ENCODE measurements around the gene SUMO3.

SUMO3 gene

DNA sequence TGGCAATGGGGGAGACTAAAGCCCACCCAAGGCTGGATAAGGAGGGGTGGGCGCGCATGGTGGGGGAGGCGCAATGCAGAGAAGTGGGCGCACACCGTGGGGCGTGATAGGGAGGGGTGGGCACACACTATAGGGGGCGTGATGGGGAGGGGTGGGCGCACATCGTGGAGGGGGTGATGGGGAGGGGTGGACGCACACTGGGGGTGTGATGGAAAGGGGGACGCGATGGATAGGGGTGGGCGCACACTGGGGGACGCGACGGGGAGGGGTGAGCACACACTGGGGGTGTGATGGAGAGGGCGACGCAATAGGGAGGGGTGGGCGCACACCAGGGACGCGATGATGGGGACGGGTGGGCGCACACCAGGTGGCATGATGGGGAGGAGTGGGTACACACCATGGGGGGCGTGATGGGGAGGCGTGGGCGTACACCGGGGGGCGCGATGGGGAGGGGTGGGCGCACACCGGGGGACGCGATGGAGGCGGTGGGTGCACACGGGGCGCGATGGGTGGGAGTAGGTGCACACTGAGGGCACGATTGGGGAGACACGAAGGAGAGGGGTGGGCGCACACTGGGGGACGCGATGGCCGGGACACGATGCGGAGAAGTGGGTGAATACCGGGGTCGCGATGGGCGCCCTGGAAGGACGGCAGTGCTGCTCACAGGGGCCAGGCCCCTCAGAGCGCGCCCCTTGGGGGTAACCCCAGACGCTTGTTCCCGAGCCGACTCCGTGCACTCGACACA lies 929 bp downstream of the SUMO3 start:
- Histone ChIP-seq H3K9ac (peak overlapping the region; percentile 95 to 99 (median 97)), H3K9me3 (replicated peaks in 1 of 11) (peaks cover 14 to 31% (median 22%) of the 10 kb centered on the region in 11 experiments; a peak in 21 of 22 replicates), H3K4me1 (peaks cover 56 to 66% (median 64%) of the 10 kb centered on the region in 10 experiments), H3K4me2 (peak overlapping the region; percentile 88 to 99 (median 96)), H3K36me3 (peaks cover 12 to 33% (median 20%) of the 10 kb centered on the region in 11 experiments; a peak in 20 of 22 replicates), H3K27ac (peak overlapping the region in 9 of 11 experiments; percentile 96 to 100 (median 98); a peak in 16 of 22 replicates), H3K4me3 (peak overlapping the region; percentile 67 to 84 (median 80)), H3K27me3 (no peaks in the 10 kb centered on the region), H4K20me1 (peaks cover 54 to 57% (median 56%) of the 10 kb centered on the region in 11 experiments)
- TF ChIP-seq Cebpa-rat (IDR thresholded peaks at IDR 0.05), result no peak

DNA sequence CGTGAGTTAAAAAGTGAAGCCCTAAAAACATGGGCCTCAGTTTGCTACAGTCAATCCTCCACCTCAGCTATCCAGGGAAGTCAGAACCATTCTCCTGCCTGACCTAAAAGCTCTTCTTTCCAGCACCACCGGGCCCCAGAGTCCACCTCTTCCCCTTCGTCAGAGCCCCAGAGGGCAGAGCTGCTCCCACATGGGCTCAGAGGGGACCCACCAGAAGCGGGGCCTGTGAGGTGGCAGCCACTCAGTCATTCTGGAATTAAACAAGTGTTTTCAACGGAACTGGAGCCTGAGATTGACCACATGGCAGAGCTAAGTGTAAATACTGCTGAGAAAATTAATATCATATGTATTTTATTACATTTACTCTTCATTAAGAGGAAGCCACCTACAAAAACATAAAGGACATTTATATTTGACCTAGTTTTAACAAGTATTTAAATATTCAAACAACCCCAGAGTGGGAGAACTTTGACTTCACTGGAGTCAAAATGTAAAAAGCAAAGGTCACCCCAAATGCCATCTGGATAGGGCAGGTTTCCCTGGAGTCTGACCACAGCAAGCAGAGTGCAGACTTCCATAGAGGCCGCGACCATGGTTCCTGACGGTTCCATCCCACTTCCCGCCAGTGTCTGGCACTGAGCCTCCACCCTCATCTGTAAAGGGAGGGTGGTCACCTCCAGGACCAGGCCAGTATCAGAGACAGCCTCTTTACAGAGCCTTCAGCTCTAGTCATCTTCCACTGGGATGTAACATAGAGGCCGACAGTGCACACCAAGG lies 1.8 kb downstream of the SUMO3 start:
- peak overlapping the region in 4 of 10 experiments; percentile 16 to 41 (median 26); a peak in 7 of 20 replicates for H3K4me3 ChIP-seq
- peaks cover 65 to 75% (median 72%) of the 10 kb centered on the region in 10 experiments for H3K4me1 ChIP-seq
- H3K27me3 ChIP-seq, result no peaks in the 10 kb centered on the region
- H4K20me1 ChIP-seq, result peaks cover 63 to 66% (median 65%) of the 10 kb centered on the region in 11 experiments
- no peak for TF ChIP-seq Cebpa-rat (IDR thresholded peaks at IDR 0.05)
- H3K4me2 ChIP-seq, result peak overlapping the region; percentile 69 to 99 (median 93)
- no peak overlapping the region for H3K27ac ChIP-seq
- peak overlapping the region in 10 of 11 experiments; percentile 16 to 56 (median 36); a peak in 13 of 22 replicates for H3K9ac ChIP-seq
- peaks cover 20 to 42% (median 29%) of the 10 kb centered on the region in 11 experiments; a peak in 20 of 22 replicates for H3K36me3 ChIP-seq
- peaks cover 5 to 22% (median 14%) of the 10 kb centered on the region in 11 experiments; a peak in 17 of 22 replicates for H3K9me3 ChIP-seq (replicated peaks in 1 of 11)

DNA sequence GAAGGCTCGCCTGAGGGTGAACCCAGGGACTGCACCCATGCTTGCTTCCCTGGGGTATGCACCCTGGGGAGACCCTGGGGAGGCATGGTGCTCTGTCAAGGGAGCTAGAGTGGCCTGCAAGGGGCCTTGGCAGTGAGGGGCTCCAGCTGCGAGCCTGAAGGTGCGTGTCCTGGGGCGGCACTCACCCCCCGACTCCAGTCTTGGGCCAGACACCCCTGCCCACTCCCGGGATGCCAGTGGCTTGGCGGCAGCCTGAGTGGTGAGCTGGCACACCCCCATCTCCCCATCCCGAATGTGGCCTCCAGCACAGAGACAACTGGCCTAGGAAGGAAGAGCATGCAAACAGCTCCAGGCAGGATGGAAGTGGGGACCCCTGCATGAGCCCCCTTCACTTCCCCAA lies 2.6 kb downstream of the SUMO3 start:
- peak overlapping the region; percentile 69 to 99 (median 93) for H3K4me2 ChIP-seq
- H3K9ac ChIP-seq, result peak overlapping the region in 5 of 11 experiments; percentile 25 to 56 (median 42); a peak in 5 of 22 replicates
- no peak overlapping the region for H3K27ac ChIP-seq
- peaks cover 71 to 74% (median 73%) of the 10 kb centered on the region in 11 experiments for H4K20me1 ChIP-seq
- H3K27me3 ChIP-seq, result no peaks in the 10 kb centered on the region
- peaks cover 29 to 50% (median 37%) of the 10 kb centered on the region in 11 experiments for H3K36me3 ChIP-seq
- H3K4me1 ChIP-seq, result peaks cover 73 to 83% (median 81%) of the 10 kb centered on the region in 10 experiments
- TF ChIP-seq Cebpa-rat (IDR thresholded peaks at IDR 0.05), result no peak
- peaks cover 0 to 13% (median 6%) of the 10 kb centered on the region in 11 experiments; a peak in 11 of 22 replicates for H3K9me3 ChIP-seq (replicated peaks in 1 of 11)
- peak overlapping the region in 1 of 10 experiments; percentile 16; a peak in 1 of 20 replicates for H3K4me3 ChIP-seq

GRCh38 chr21:44814498-44815023 lies 3.3 kb downstream of the SUMO3 start:
- H3K9ac ChIP-seq, result peak overlapping the region in 3 of 11 experiments; percentile 34 to 63 (median 58); a peak in 2 of 22 replicates
- H3K4me1 ChIP-seq, result peaks cover 77 to 89% (median 87%) of the 10 kb centered on the region in 10 experiments
- TF ChIP-seq Cebpa-rat (IDR thresholded peaks at IDR 0.05), result no peak
- peaks cover 78 to 80% (median 80%) of the 10 kb centered on the region in 11 experiments for H4K20me1 ChIP-seq
- H3K4me2 ChIP-seq, result peak overlapping the region; percentile 69 to 99 (median 93)
- H3K27ac ChIP-seq, result no peak overlapping the region; a peak in 1 of 22 replicates
- H3K27me3 ChIP-seq, result no peaks in the 10 kb centered on the region
- H3K4me3 ChIP-seq, result no peak overlapping the region
- H3K9me3 ChIP-seq (replicated peaks in 1 of 11), result peaks cover 0 to 7% (median 0%) of the 10 kb centered on the region in 11 experiments; a peak in 6 of 22 replicates
- peaks cover 35 to 57% (median 44%) of the 10 kb centered on the region in 11 experiments for H3K36me3 ChIP-seq

DNA sequence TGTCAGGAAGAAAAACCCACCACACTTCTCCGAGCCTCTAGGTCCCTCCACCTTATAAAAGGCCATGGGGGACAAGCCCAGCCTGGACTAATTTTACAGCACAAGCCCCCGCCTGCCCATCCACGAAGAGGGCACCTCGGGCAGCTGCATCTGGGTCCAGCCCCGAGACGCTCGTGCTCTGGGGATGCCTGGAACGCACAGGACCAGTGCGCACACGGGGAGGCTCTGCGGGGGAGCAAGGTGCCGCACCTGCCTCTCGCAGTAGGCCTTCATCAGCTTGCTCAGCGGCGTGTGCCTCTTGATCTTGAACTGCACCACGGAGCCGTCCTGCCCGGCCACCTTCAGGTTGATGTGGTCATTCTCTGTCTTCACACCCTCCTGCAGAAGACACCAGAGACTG lies 4.1 kb downstream of the SUMO3 start:
- H3K27me3 ChIP-seq, result no peaks in the 10 kb centered on the region
- H3K9ac ChIP-seq, result peak overlapping the region in 9 of 11 experiments; percentile 21 to 68 (median 53); a peak in 11 of 22 replicates
- H3K4me3 ChIP-seq, result no peak overlapping the region; a peak in 1 of 20 replicates
- H4K20me1 ChIP-seq, result peaks cover 86 to 89% (median 88%) of the 10 kb centered on the region in 11 experiments
- TF ChIP-seq Cebpa-rat (IDR thresholded peaks at IDR 0.05), result no peak
- no peak overlapping the region for H3K27ac ChIP-seq
- no peaks in the 10 kb centered on the region for H3K9me3 ChIP-seq (replicated peaks in 1 of 11)
- peak overlapping the region; percentile 68 to 99 (median 93) for H3K4me2 ChIP-seq
- peaks cover 72 to 88% (median 82%) of the 10 kb centered on the region in 10 experiments for H3K4me1 ChIP-seq
- H3K36me3 ChIP-seq, result peaks cover 44 to 65% (median 52%) of the 10 kb centered on the region in 11 experiments

DNA sequence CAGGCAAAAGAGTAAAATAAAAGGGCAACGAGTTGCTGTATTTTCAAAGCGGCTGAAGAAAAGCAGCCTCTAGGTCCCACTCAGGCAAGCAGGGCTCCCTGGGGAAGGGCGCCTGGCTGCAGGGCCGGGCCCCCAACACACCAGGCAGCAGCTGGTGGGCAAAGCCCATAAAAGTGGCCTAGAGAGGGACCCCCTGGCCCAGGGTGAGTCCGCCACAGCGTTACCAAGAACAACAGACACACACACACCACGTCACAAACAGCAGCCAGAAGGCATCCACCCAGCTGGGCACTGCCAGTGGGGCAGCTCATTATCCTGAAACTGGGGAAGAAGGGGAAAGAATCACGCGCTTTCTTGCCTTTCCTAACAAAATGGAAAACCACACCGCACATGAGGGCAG lies 4.7 kb downstream of the SUMO3 start:
- H3K9me3 ChIP-seq (replicated peaks in 1 of 11), result no peaks in the 10 kb centered on the region
- peak overlapping the region in 7 of 11 experiments; percentile 22 to 64 (median 37); a peak in 12 of 22 replicates for H3K27ac ChIP-seq
- H3K27me3 ChIP-seq, result no peaks in the 10 kb centered on the region
- peaks cover 86 to 94% (median 94%) of the 10 kb centered on the region in 11 experiments for H4K20me1 ChIP-seq
- TF ChIP-seq Cebpa-rat (IDR thresholded peaks at IDR 0.05), result no peak
- peak overlapping the region; percentile 68 to 99 (median 93) for H3K4me2 ChIP-seq
- peaks cover 68 to 83% (median 78%) of the 10 kb centered on the region in 10 experiments for H3K4me1 ChIP-seq
- peak overlapping the region in 3 of 10 experiments; percentile 6 to 29 (median 23); a peak in 1 of 20 replicates for H3K4me3 ChIP-seq
- H3K9ac ChIP-seq, result peak overlapping the region; percentile 24 to 68 (median 52); a peak in 19 of 22 replicates
- peaks cover 49 to 71% (median 58%) of the 10 kb centered on the region in 11 experiments for H3K36me3 ChIP-seq

DNA sequence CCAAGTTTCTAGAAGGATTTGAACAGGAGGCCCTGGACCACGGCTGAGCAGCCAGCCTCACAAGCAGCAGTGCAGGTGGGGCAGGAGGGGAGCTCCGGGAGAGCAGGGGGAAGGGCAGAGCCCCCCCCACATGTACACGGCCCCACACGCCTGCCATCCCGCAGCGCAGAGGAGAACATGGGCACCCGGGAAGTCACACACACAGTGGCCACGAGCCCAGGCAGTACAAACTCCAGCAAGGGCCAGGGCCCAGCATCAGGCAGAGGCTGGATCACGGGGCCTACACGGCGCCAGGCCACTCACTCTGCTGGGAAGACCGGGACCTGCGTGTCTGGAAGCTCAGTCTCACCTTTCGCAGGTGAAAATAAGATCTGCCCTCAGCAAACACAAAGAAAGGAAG lies 5.2 kb downstream of the SUMO3 start:
- Histone ChIP-seq H3K4me3 (peak overlapping the region in 3 of 10 experiments; percentile 6 to 29 (median 23); a peak in 3 of 20 replicates), H3K4me2 (peak overlapping the region; percentile 68 to 99 (median 93)), H4K20me1 (peaks cover 86 to 100% (median 96%) of the 10 kb centered on the region in 11 experiments), H3K27me3 (no peaks in the 10 kb centered on the region), H3K9ac (peak overlapping the region; percentile 24 to 68 (median 52); a peak in 21 of 22 replicates), H3K27ac (peak overlapping the region in 9 of 11 experiments; percentile 22 to 64 (median 28); a peak in 16 of 22 replicates), H3K4me1 (peaks cover 68 to 83% (median 78%) of the 10 kb centered on the region in 10 experiments), H3K36me3 (peaks cover 54 to 76% (median 63%) of the 10 kb centered on the region in 11 experiments), H3K9me3 (replicated peaks in 1 of 11) (no peaks in the 10 kb centered on the region)
- TF ChIP-seq Cebpa-rat (IDR thresholded peaks at IDR 0.05), result no peak

GRCh38 chr21:44810779-44811178 lies 7.1 kb downstream of the SUMO3 start:
- H4K20me1 ChIP-seq, result peaks cover 71 to 97% (median 90%) of the 10 kb centered on the region in 11 experiments
- no peak for TF ChIP-seq Cebpa-rat (IDR thresholded peaks at IDR 0.05)

More at GRCh38 chr21:44810779-44811178, 7.1 kb downstream of the SUMO3 start:
- Histone ChIP-seq H3K9me3 (replicated peaks in 1 of 11) (no peaks in the 10 kb centered on the region), H3K27ac (no peak overlapping the region), H3K4me1 (peaks cover 53 to 69% (median 65%) of the 10 kb centered on the region in 10 experiments), H3K27me3 (no peaks in the 10 kb centered on the region), H3K4me3 (no peak overlapping the region), H3K9ac (peak overlapping the region in 3 of 11 experiments; percentile 17 to 67 (median 45); a peak in 3 of 22 replicates), H3K36me3 (peaks cover 72 to 91% (median 81%) of the 10 kb centered on the region in 11 experiments), H3K4me2 (peak overlapping the region in 10 of 11 experiments; percentile 30 to 97 (median 77); a peak in 20 of 22 replicates)

Measured in BLaER1 treated with 17β-estradiol and CSF1 and Interleukin-3, amounts not matched to agents 10 nM and 100 nM (cell line).